Motor neuron (in vitro differentiated cells): ENCODE data around the gene CLVS2. TPM values are rescaled to one million over a fixed set of nuclear protein-coding genes. Genes with fewer than 3 reads are reported as not detected.

Source experiments
- ATAC-seq, 8 experiments: fragments of 200-7000 bp; cut with Tn5 transposase; replicated peaks in 6 of 8; 2 replicates each; pipeline ENCODE4 v1.8.0; 2021; ENCODE audit warnings: mild to moderate bottlenecking in 8 of 8, moderate library complexity in 8 of 8
- H3K27ac ChIP-seq, 2 donors: fragments of 250-450 bp; sonication (Bioruptor Pico); 2 replicates each; pipeline ENCODE4 v1.9.0; 2021; ENCODE audit warnings: antibody characterized with exemption in 2 of 2, mild to moderate bottlenecking in 2 of 2, moderate library complexity in 1 of 2
- H3K4me1 ChIP-seq, 2 donors: fragments of 250-450 bp; sonication (Bioruptor Pico); replicated peaks in 1 of 2; 2 replicates each; pipeline ENCODE4 v1.6.1; 2021; ENCODE audit warnings: antibody characterized with exemption in 2 of 2, mild to moderate bottlenecking in 2 of 2, moderate library complexity in 1 of 2
- H3K4me3 ChIP-seq, 5 donors: fragments of 250-450 bp; sonication (Bioruptor Pico); 2 replicates each; pipeline ENCODE4 v1.9.0; 2021; ENCODE audit warnings: antibody characterized with exemption in 5 of 5, mild to moderate bottlenecking in 5 of 5, moderate library complexity in 4 of 5
- WGBS, 10 experiments: fragments of 450-650 bp; shearing (Covaris generic); methylation state at CpG; one replicate each; pipeline ENCODE4 v1.0.0; 2022; 5-methylcytosine and 5-hydroxymethylcytosine counted together
- in situ Hi-C, 9 experiments: fragments of 400-800 bp; cut with MboI; loops; one replicate each; pipeline ENCODE4 v1.15.0; 2021; ENCODE audit warnings: low sequenced_read_pairs in 9 of 9, low pct_unique_long_range_greater_than_20kb in 2 of 9; ENCODE audit not compliant: unreplicated experiment in 9 of 9
- total RNA-seq, 8 experiments: library from RNA; unstranded; fragments of 300-600 nt; gene quantifications; 2 replicates each; pipeline versions ENCODE4 v1.2.3 to v1.2.4, GENCODE V29; 2022

The CLVS2 gene
- total RNA-seq, 8 experiments from 2014 or later: 0.07 to 11.7 (median 10.0) TPM; not detected in 1

DNA sequence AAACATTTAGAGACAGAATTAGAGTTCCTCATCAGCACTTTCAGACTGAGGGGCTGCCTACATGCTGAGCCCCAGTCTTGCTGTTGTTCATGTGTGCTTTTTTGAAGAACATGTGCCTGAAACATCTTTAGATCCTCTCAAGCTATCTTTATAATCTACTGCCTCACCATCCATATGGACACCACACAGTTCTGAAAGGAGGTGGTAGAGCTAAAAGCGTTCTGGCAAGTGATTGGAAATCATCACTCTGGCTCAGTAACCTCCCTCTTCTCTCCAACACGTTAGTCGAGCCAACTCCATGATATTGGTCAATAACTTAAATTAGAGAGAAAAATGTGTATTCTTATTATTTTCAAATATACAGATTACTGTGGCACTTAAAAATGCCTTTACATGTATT is 40.6 kb downstream of the CLVS2 start:
- H3K4me3 ChIP-seq: no peak overlapping the region
- in situ Hi-C loops: no loop called here
- no peak for ATAC-seq
- peaks cover 0 to 9% of the 10 kb centered on the region in 2 donors for H3K4me1 ChIP-seq
- H3K27ac ChIP-seq: no peak overlapping the region
- WGBS, 10 experiments: 5 to 86% (median 75%) methylated on average over 1 to 3 of the region's 3 CpGs; no CpG with 5 or more reads in 1 of the 10 experiments

GRCh38 chr6:123039431-123039830 is 43.4 kb downstream of the CLVS2 start:
- Histone ChIP-seq H3K27ac (no peak overlapping the region), H3K4me3 (no peak overlapping the region), H3K4me1 (peaks cover 0 to 9% of the 10 kb centered on the region in 2 donors)
- WGBS, 10 experiments: 57 to 100% (median 100%) methylated on average over 1 to 3 of the region's 3 CpGs; no CpG with 5 or more reads in 5 of the 10 experiments
- in situ Hi-C loops: no loop called here
- ATAC-seq: peak in 2 of 8 experiments; percentile 33 to 46

DNA sequence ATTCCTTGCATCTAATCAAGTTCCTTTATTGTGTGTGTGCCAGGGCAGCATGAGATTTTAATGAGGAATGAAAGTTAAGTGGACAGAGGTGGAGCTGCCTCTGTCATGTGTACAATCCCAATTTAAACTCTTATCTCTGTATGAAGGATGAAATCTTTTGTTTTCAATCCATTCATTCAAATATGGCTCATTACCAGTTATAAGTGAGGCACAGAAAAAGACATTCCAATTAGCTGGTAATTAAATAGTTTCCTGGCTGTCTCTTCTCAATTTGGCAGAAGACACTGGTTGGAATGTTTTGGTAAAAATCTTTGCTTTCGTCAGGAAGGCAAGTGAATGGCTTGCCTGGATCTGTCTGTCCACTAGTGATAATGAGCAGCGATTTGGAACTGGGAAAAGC is 46.4 kb downstream of the CLVS2 start:
- in situ Hi-C loops: no loop called here
- 7 to 100% (median 77%) methylated on average over 1 to 2 of the region's 2 CpGs for WGBS, 10 experiments
- Histone ChIP-seq H3K4me3 (no peak overlapping the region), H3K4me1 (peaks cover 0 to 9% of the 10 kb centered on the region in 2 donors), H3K27ac (no peak overlapping the region)
- no peak for ATAC-seq

DNA sequence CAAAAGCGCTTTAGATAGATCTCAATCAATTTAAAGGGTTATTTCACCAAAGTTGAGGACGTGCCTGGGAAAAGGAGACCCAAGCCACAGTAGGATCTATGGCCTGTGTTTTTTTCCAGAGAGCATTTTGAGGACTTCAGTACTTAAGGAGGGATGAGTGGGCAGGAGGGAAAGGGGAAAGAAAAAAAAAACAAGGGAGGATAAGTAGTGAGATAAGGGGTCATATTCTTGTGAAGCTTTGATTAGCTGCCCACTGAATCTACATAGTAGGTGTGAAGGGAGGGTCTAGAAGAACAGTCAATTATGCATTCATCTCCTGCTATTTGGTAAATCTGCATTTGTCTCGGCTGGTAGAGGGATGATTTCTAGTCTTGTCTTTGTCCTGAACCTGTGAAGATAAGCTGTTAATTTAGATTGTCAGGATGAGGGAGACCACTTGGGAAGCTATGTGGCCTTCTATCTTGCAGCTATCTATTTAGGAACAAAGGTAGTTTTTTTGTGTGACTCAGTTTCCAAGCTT is 48.4 kb downstream of the CLVS2 start:
- 10 to 100% (median 90%) methylated on average over 1 to 3 of the region's 3 CpGs; no CpG with 5 or more reads in 1 of the 10 experiments for WGBS, 10 experiments
- H3K4me3 ChIP-seq: no peak overlapping the region
- no peak for ATAC-seq
- in situ Hi-C loops: no loop called here
- H3K27ac ChIP-seq: no peak overlapping the region
- peaks cover 0 to 5% of the 10 kb centered on the region in 2 donors for H3K4me1 ChIP-seq

- no peak overlapping the region for H3K27ac ChIP-seq
- in situ Hi-C loops: no loop called here
- no peak overlapping the region for H3K4me3 ChIP-seq
- H3K4me1 ChIP-seq: no peaks in the 10 kb centered on the region
- WGBS, 10 experiments: 41 to 100% (median 86%) methylated on average over 3 to 8 of the region's 8 CpGs
- no peak for ATAC-seq
These were observed 57.7 kb downstream of the CLVS2 start for GRCh38 chr6:123053602-123054225.

- in situ Hi-C loops: no loop called here
- no peaks in the 10 kb centered on the region for H3K4me1 ChIP-seq
- WGBS, 10 experiments: 0 to 75% (median 42%) methylated on average over 1 of the region's 1 CpG; no CpG with 5 or more reads in 3 of the 10 experiments
- H3K27ac ChIP-seq: no peak overlapping the region
- H3K4me3 ChIP-seq: no peak overlapping the region
- ATAC-seq: peak in 4 of 8 experiments; percentile 27 to 81 (median 56)
These were observed 59.2 kb downstream of the CLVS2 start for GRCh38 chr6:123055256-123055655.

- H3K4me1 ChIP-seq: peaks cover 0 to 23% of the 10 kb centered on the region in 2 donors
- in situ Hi-C loops: no loop called here
- 0 to 75% (median 18%) methylated on average over 1 of the region's 1 CpG for WGBS, 10 experiments
- H3K4me3 ChIP-seq: no peak overlapping the region
- no peak overlapping the region for H3K27ac ChIP-seq
- peak in 5 of 8 experiments; percentile 42 to 76 (median 61) for ATAC-seq
These were observed 66.6 kb downstream of the CLVS2 start for GRCh38 chr6:123062670-123063069.

GRCh38 chr6:123064038-123064437 is 68.0 kb downstream of the CLVS2 start:
- Histone ChIP-seq H3K4me1 (peaks cover 0 to 23% of the 10 kb centered on the region in 2 donors), H3K4me3 (no peak overlapping the region), H3K27ac (no peak overlapping the region)
- in situ Hi-C loops: no loop called here
- WGBS, 10 experiments: 0 to 100% (median 46%) methylated on average over 1 to 2 of the region's 2 CpGs; no CpG with 5 or more reads in 2 of the 10 experiments
- no peak for ATAC-seq

DNA sequence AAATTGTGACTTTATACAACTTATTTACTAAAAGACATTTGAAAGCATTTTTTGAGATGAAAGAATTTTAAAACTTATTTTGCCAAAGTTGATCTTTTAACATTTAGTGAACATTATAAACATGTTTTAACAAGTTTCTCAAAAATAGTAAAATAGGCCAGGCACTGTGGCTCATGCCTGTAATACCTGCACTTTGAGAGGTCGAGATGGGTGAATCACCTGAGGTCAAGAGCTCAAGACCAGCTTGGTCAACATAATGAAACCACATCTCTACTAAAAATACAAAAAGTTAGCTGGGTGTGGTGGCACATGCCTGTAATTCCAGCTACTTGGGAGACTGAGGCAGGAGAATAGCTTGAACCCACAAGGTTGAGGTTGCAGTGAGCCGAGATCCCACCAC is 78.6 kb downstream of the CLVS2 start:
- Histone ChIP-seq H3K27ac (no peak overlapping the region), H3K4me1 (no peaks in the 10 kb centered on the region), H3K4me3 (no peak overlapping the region)
- 0 to 96% (median 42%) methylated on average over 1 to 2 of the region's 2 CpGs; no CpG with 5 or more reads in 2 of the 10 experiments for WGBS, 10 experiments
- in situ Hi-C loops: no loop called here
- ATAC-seq: no peak

DNA sequence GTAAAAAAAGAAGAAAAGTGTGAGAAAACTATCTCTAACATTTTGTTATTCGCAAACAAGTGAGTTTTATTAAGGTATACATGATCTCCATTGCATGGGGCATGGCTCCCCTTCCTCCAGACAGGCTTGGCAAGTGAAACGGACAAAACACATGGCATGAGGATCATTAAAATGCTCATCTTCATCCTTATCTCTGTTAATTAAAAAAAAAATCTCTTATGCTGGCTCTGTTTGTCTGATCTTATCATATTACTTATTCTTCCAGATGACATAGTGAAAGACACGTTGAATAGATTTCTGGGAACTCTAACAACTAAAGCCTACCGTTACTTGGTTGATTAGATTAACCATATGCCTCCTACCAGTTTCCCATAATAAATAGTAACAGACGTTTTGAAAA is 89.4 kb downstream of the CLVS2 start:
- H3K27ac ChIP-seq: no peak overlapping the region
- no peaks in the 10 kb centered on the region for H3K4me1 ChIP-seq
- WGBS, 10 experiments: 0 to 89% (median 76%) methylated on average over 3 to 5 of the region's 5 CpGs; no CpG with 5 or more reads in 1 of the 10 experiments
- H3K4me3 ChIP-seq: no peak overlapping the region
- in situ Hi-C loops: no loop called here
- no peak for ATAC-seq

DNA sequence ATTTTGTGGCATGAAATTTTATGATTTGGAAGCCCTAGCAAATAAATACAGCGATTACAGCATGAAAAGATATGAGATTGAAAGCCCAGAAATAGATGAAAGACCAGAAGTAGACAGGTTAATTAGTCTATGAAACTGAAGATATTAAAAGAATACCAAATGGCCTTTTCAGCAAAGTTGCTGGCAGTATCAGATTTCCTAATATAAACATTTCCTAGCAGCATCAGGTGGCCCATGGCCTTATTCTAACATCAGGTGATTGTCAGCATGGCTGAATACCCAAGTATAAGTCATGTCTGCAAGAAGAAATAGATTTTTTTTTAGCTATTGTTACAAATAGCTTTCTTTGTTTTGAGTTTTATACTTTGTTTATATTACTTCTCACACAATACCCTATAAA is 93.2 kb downstream of the CLVS2 start:
- H3K4me3 ChIP-seq: no peak overlapping the region
- H3K4me1 ChIP-seq: no peaks in the 10 kb centered on the region
- WGBS, 10 experiments: 0 to 100% (median 33%) methylated on average over 1 of the region's 1 CpG; no CpG with 5 or more reads in 2 of the 10 experiments
- no peak for ATAC-seq
- H3K27ac ChIP-seq: no peak overlapping the region
- in situ Hi-C loops: no loop called here

DNA sequence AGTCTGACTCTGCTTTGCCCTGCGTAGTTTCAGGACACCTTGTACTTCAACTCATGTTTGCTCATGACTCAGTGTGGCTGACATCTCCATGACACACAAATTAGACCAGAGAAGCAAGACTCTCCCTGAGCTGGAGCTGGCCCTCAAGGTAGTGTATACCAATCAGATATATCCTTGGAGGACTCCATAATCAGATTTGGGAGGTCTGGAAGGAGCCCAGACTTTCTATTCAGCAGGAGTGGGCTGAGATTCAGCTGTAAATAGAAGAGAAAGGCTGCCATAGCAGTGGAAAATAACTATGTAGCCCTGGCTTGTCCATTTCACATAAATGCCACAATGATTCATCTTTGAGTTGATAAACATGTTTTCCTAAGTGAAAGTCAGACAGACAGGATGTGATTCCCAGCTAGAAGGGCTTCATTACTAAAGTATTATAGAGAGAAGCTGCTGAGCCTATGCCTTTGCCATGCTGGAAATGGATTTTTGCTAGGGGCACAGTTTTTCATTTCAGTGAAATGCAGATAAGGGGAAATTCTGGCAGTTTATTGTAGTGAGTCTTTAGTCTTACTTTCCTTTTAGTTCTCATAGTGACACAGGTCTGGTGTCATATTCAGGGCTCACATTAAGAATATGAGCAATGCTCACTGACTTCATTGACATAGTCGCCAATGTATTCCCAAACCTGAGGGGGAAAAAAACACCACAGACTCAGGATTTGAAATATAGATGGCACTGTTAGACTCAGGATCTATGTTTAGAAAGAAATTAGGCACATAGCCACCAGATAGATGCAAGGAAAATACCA is 95.3 kb downstream of the CLVS2 start:
- no peak overlapping the region for H3K27ac ChIP-seq
- H3K4me1 ChIP-seq: no peaks in the 10 kb centered on the region
- in situ Hi-C loops: no loop called here
- ATAC-seq: peak in 4 of 8 experiments; percentile 22 to 75 (median 54)
- no peak overlapping the region for H3K4me3 ChIP-seq
- WGBS, 10 experiments: 0 to 100% (median 72%) methylated on average over 1 to 2 of the region's 2 CpGs

DNA sequence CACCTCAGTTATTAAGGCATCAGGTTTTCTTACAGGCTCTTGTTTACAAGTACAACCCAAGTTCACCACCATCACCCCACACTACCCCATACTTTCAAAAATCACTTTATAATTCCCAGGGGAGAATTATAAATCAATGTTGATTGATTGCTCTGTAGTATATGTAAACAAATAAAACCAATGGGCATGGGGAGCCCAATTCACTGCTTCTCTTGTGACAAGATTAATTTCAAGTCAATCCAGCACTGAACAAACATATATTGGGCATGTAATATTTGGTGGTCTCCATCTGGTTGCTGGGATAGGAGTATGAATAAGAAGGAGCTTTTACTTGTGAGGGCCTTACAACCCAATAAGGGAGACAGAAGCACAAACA is 95.8 kb downstream of the CLVS2 start:
- in situ Hi-C loops: no loop called here
- no peak for ATAC-seq
- no peak overlapping the region for H3K27ac ChIP-seq
- H3K4me3 ChIP-seq: no peak overlapping the region
- H3K4me1 ChIP-seq: no peaks in the 10 kb centered on the region
